ENCODE measurements around the gene SCARF1.

SCARF1 gene

GRCh38 chr17:1625581-1625980, 20.0 kb downstream of the SCARF1 start:
- Histone ChIP-seq H3K4me3 (ENCODE audit: insufficient read length, low read depth) (no peak overlapping the region), H3K36me3 (ENCODE audit: insufficient read depth, insufficient read length, low read length) (peaks cover 3% of the 10 kb centered on the region), H3K27me3 (ENCODE audit: insufficient read depth, insufficient read length) (peaks cover 5% of the 10 kb centered on the region), H3K9me3 (ENCODE audit: insufficient read depth, low read length) (no peaks in the 10 kb centered on the region), H3K9ac (ENCODE audit: insufficient read length, low read depth) (no peak overlapping the region), H3K4me1 (ENCODE audit: insufficient read depth, insufficient read length) (peaks cover 20% of the 10 kb centered on the region)
- TF ChIP-seq YY1 (IDR thresholded peaks at IDR 0.05; ENCODE audit: insufficient read depth, insufficient read length) (no peak), SUZ12 (IDR thresholded peaks at IDR 0.05; ENCODE audit: extremely low read depth, insufficient read depth, insufficient read length) (no peak), ZNF274 (IDR thresholded peaks at IDR 0.05; ENCODE audit: low read depth, low read length) (no peak)
- DNase-seq (ENCODE audit: low read depth, low spot score) = no peak

DNA sequence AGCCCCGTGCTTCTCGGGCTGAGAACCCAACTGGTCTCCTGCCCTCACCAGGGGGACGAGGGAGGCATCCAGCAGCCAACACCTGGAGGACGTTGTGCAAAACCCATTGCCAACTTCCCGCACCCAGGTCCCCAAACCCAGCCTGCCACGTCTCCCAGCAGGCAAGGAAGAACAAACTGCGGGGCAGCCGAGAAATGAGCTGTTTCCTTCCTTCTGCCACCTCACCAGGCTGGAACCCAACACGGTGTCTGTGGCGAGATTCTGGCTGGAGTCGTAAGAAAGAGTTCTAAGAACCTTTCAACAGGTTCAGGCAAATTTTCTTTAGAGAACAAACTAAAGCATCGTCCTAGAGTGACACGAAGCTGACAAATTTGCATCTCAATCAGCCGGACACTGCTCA, 20.5 kb downstream of the SCARF1 start:
- Histone ChIP-seq H3K27me3 (ENCODE audit: insufficient read depth, insufficient read length) (peaks cover 5% of the 10 kb centered on the region), H3K9me3 (ENCODE audit: insufficient read depth, low read length) (no peaks in the 10 kb centered on the region), H3K36me3 (ENCODE audit: insufficient read depth, insufficient read length, low read length) (peaks cover 3% of the 10 kb centered on the region), H3K4me1 (ENCODE audit: insufficient read depth, insufficient read length) (peaks cover 16% of the 10 kb centered on the region), H3K4me3 (ENCODE audit: insufficient read length, low read depth) (no peak overlapping the region), H3K9ac (ENCODE audit: insufficient read length, low read depth) (no peak overlapping the region)
- TF ChIP-seq ZNF274 (IDR thresholded peaks at IDR 0.05; ENCODE audit: low read depth, low read length) (no peak), SUZ12 (IDR thresholded peaks at IDR 0.05; ENCODE audit: extremely low read depth, insufficient read depth, insufficient read length) (no peak), YY1 (IDR thresholded peaks at IDR 0.05; ENCODE audit: insufficient read depth, insufficient read length) (no peak)
- DNase-seq (ENCODE audit: low read depth, low spot score) = no peak

- Histone ChIP-seq H3K9ac (ENCODE audit: insufficient read length, low read depth) (no peak overlapping the region), H3K9me3 (ENCODE audit: insufficient read depth, low read length) (no peaks in the 10 kb centered on the region), H3K4me3 (ENCODE audit: insufficient read length, low read depth) (no peak overlapping the region), H3K4me1 (ENCODE audit: insufficient read depth, insufficient read length) (peaks cover 15% of the 10 kb centered on the region), H3K27me3 (ENCODE audit: insufficient read depth, insufficient read length) (peaks cover 1% of the 10 kb centered on the region), H3K36me3 (ENCODE audit: insufficient read depth, insufficient read length, low read length) (peaks cover 3% of the 10 kb centered on the region)
- no peak for DNase-seq (ENCODE audit: low read depth, low spot score)
- no peak for TF ChIP-seq YY1 (IDR thresholded peaks at IDR 0.05; ENCODE audit: insufficient read depth, insufficient read length)
- TF ChIP-seq SUZ12 (IDR thresholded peaks at IDR 0.05; ENCODE audit: extremely low read depth, insufficient read depth, insufficient read length) = no peak
- no peak for TF ChIP-seq ZNF274 (IDR thresholded peaks at IDR 0.05; ENCODE audit: low read depth, low read length)
These were observed 20.9 kb downstream of the SCARF1 start for GRCh38 chr17:1624650-1625049.

GRCh38 chr17:1623057-1623630, 22.4 kb downstream of the SCARF1 start:
- TF ChIP-seq SUZ12 (IDR thresholded peaks at IDR 0.05; ENCODE audit: extremely low read depth, insufficient read depth, insufficient read length) = no peak
- TF ChIP-seq ZNF274 (IDR thresholded peaks at IDR 0.05; ENCODE audit: low read depth, low read length) = no peak
- TF ChIP-seq YY1 (IDR thresholded peaks at IDR 0.05; ENCODE audit: insufficient read depth, insufficient read length) = no peak
- H3K36me3 ChIP-seq (ENCODE audit: insufficient read depth, insufficient read length, low read length) = peaks cover 3% of the 10 kb centered on the region
- DNase-seq (ENCODE audit: low read depth, low spot score) = no peak
- H3K9me3 ChIP-seq (ENCODE audit: insufficient read depth, low read length) = no peaks in the 10 kb centered on the region
- no peaks in the 10 kb centered on the region for H3K27me3 ChIP-seq (ENCODE audit: insufficient read depth, insufficient read length)
- H3K4me3 ChIP-seq (ENCODE audit: insufficient read length, low read depth) = no peak overlapping the region
- no peak overlapping the region for H3K9ac ChIP-seq (ENCODE audit: insufficient read length, low read depth)
- H3K4me1 ChIP-seq (ENCODE audit: insufficient read depth, insufficient read length) = peaks cover 13% of the 10 kb centered on the region

DNA sequence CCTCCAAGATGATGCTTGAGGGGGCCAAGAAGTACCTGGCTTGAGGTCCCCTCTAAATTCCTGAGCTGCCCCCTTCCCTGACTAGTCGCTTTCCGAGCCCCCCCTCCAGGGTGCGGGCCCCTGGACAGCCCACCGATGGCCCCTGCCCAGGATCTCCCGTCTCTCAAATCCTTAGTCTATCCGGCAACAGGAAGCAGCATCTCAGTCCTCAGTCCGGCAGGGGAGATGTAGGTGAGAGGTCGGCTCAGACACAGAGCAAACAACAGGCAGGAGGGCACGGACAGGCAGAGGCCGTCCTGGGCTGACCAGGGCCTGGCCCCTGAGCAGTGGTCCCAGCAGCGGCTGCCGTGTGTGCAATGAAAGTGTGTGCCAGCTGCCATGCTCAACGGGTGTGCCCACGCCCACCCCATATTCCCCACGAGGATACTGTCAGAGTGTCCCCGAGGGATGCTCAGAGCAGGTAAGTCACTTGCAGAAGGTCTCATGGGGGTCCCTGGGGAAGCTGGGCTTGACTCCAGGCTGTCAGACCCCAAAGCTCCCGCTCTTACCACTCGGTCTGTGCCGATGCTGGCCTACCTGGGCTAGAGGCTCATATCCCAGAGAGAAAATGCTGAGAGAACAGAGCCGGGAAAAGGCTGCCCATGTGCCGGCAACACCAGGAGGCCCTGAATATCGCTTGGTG, 24.1 kb downstream of the SCARF1 start:
- peaks cover 8% of the 10 kb centered on the region for H3K4me1 ChIP-seq (ENCODE audit: insufficient read depth, insufficient read length)
- no peaks in the 10 kb centered on the region for H3K9me3 ChIP-seq (ENCODE audit: insufficient read depth, low read length)
- H3K4me3 ChIP-seq (ENCODE audit: insufficient read length, low read depth) = no peak overlapping the region
- H3K36me3 ChIP-seq (ENCODE audit: insufficient read depth, insufficient read length, low read length) = peaks cover 3% of the 10 kb centered on the region
- H3K27me3 ChIP-seq (ENCODE audit: insufficient read depth, insufficient read length) = no peaks in the 10 kb centered on the region
- no peak for DNase-seq (ENCODE audit: low read depth, low spot score)
- TF ChIP-seq YY1 (IDR thresholded peaks at IDR 0.05; ENCODE audit: insufficient read depth, insufficient read length) = no peak
- TF ChIP-seq SUZ12 (IDR thresholded peaks at IDR 0.05; ENCODE audit: extremely low read depth, insufficient read depth, insufficient read length) = no peak
- TF ChIP-seq ZNF274 (IDR thresholded peaks at IDR 0.05; ENCODE audit: low read depth, low read length) = no peak
- H3K9ac ChIP-seq (ENCODE audit: insufficient read length, low read depth) = no peak overlapping the region

- DNase-seq (ENCODE audit: low read depth, low spot score) = no peak
- Histone ChIP-seq H3K4me1 (ENCODE audit: insufficient read depth, insufficient read length) (peaks cover 5% of the 10 kb centered on the region), H3K36me3 (ENCODE audit: insufficient read depth, insufficient read length, low read length) (peaks cover 3% of the 10 kb centered on the region), H3K27me3 (ENCODE audit: insufficient read depth, insufficient read length) (no peaks in the 10 kb centered on the region), H3K9me3 (ENCODE audit: insufficient read depth, low read length) (no peaks in the 10 kb centered on the region), H3K4me3 (ENCODE audit: insufficient read length, low read depth) (no peak overlapping the region), H3K9ac (ENCODE audit: insufficient read length, low read depth) (no peak overlapping the region)
- TF ChIP-seq SUZ12 (IDR thresholded peaks at IDR 0.05; ENCODE audit: extremely low read depth, insufficient read depth, insufficient read length) (no peak), ZNF274 (IDR thresholded peaks at IDR 0.05; ENCODE audit: low read depth, low read length) (no peak), YY1 (IDR thresholded peaks at IDR 0.05; ENCODE audit: insufficient read depth, insufficient read length) (no peak)
These were observed 25.0 kb downstream of the SCARF1 start for GRCh38 chr17:1620486-1620885.

DNA sequence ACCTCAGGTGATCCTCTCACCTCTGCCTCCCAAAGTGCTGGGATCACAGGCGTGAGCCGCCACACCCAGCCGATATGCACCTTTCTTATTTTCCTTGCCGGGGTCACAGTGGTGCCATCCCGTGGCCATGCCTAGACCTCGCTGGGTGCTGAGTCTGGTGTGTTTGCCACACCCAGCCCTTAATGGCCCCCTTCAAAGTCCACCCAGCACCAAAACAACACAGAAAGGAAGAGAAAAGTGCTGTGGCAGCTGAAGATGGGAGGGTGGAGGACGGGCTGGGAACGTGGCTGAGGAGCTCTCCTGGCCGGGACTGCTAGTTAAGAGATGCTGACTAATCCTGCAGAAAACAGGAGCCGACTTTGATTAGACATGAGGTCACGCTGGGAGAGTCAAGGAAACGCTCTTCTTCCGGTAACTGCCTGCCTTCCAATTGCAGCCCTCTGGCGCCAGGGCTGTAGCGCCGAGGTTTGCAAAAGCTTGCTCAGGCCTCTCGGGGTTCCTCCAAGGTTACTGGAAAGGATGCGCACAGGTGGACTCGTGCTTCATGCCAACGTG, 27.8 kb downstream of the SCARF1 start:
- TF ChIP-seq YY1 (IDR thresholded peaks at IDR 0.05; ENCODE audit: insufficient read depth, insufficient read length) (no peak), SUZ12 (IDR thresholded peaks at IDR 0.05; ENCODE audit: extremely low read depth, insufficient read depth, insufficient read length) (no peak), ZNF274 (IDR thresholded peaks at IDR 0.05; ENCODE audit: low read depth, low read length) (no peak)
- Histone ChIP-seq H3K9ac (ENCODE audit: insufficient read length, low read depth) (no peak overlapping the region), H3K4me3 (ENCODE audit: insufficient read length, low read depth) (no peak overlapping the region), H3K9me3 (ENCODE audit: insufficient read depth, low read length) (no peaks in the 10 kb centered on the region), H3K36me3 (ENCODE audit: insufficient read depth, insufficient read length, low read length) (peaks cover 3% of the 10 kb centered on the region), H3K4me1 (ENCODE audit: insufficient read depth, insufficient read length) (no peaks in the 10 kb centered on the region), H3K27me3 (ENCODE audit: insufficient read depth, insufficient read length) (no peaks in the 10 kb centered on the region)
- no peak for DNase-seq (ENCODE audit: low read depth, low spot score)

Data from NT2/D1 (cell line).